CD4-positive, alpha-beta memory T cell (primary cell): ENCODE data around the gene UTS2B. TPM values are rescaled to one million over a fixed set of nuclear protein-coding genes. Genes with fewer than 3 reads are reported as not detected.

Experiments used
- CTCF ChIA-PET: fragments of 350-600 bp; sonication (Branson Sonifier 250); formaldehyde crosslinking; loops from one replicate; lab custom pipeline; 2021; ENCODE audit warnings: inconsistent platforms; ENCODE audit not compliant: partially characterized antibody; lab: Charles Lee
- POLR2A ChIA-PET: fragments of 350-600 bp; sonication (Branson Sonifier 250); formaldehyde crosslinking; loops from one replicate; lab custom pipeline; 2021; ENCODE audit not compliant: partially characterized antibody; lab: Charles Lee
- DNase-seq, 5 donors: peaks; one replicate each; pipeline versions ENCODE4 v3.0.0 to v3.0.0-alpha.2; 2020 to 2022; ENCODE audit warnings: mixed read lengths in 1 of 5
- H3K27ac ChIP-seq: one replicate; pipeline ENCODE4 v1.7.0; 2013; ENCODE audit warnings: low read depth, low read length
- H3K27me3 ChIP-seq: 2 replicates; pipeline ENCODE4 v1.7.0; 2013; ENCODE audit warnings: mild to moderate bottlenecking, low read length, moderate library complexity; ENCODE audit not compliant: insufficient read depth
- H3K36me3 ChIP-seq: 2 replicates; pipeline ENCODE4 v1.7.0; 2013; ENCODE audit warnings: mild to moderate bottlenecking, low read length, moderate library complexity; ENCODE audit not compliant: insufficient read depth
- H3K4me1 ChIP-seq: 2 replicates; pipeline ENCODE4 v1.7.0; 2013; ENCODE audit warnings: mild to moderate bottlenecking, low read length, moderate library complexity; ENCODE audit not compliant: insufficient read depth
- H3K4me3 ChIP-seq, 2 donors: one replicate each; pipeline ENCODE4 v1.7.0; 2013; ENCODE audit warnings: low read length in 2 of 2, mild to moderate bottlenecking in 1 of 2
- H3K9me3 ChIP-seq, 2 donors: one replicate each; pipeline ENCODE4 v1.7.0; 2013; ENCODE audit warnings: low read length in 2 of 2, control low read depth in 1 of 2; ENCODE audit not compliant: control insufficient read depth in 1 of 2
- H3K27ac Mint-ChIP-seq, 7 donors: one replicate each; pipeline ENCODE4 v1.8.0; 2020 to 2021; ENCODE audit warnings: mixed read lengths in 7 of 7, mild to moderate bottlenecking in 6 of 7, inconsistent platforms in 3 of 7, moderate library complexity in 3 of 7
- H3K27me3 Mint-ChIP-seq, 2 donors: one replicate each; pipeline ENCODE4 v1.8.0; 2020 to 2021; ENCODE audit warnings: mixed read lengths in 2 of 2
- H3K36me3 Mint-ChIP-seq, 2 donors: one replicate each; pipeline ENCODE4 v1.8.0; 2020 to 2021; ENCODE audit warnings: mixed read lengths in 2 of 2, inconsistent platforms in 1 of 2, mild to moderate bottlenecking in 1 of 2
- H3K4me1 Mint-ChIP-seq, 4 donors: one replicate each; pipeline ENCODE4 v1.8.0; 2020 to 2021; ENCODE audit warnings: mixed read lengths in 4 of 4, mild to moderate bottlenecking in 1 of 4
- H3K4me3 Mint-ChIP-seq, 8 donors: one replicate each; pipeline ENCODE4 v1.8.0; 2020 to 2021; ENCODE audit warnings: mixed read lengths in 8 of 8, mild to moderate bottlenecking in 7 of 8, moderate library complexity in 6 of 8, inconsistent platforms in 3 of 8
- H3K9me3 Mint-ChIP-seq, 8 donors: one replicate each; pipeline ENCODE4 v1.8.0; 2020 to 2021; ENCODE audit warnings: mixed read lengths in 8 of 8, mild to moderate bottlenecking in 5 of 8, inconsistent platforms in 3 of 8, moderate library complexity in 1 of 8
- intact Hi-C: fragments of 100-400 bp; cut with micrococcal nuclease; formaldehyde crosslinking; loops from one replicate; pipeline ENCODE4 v1.15.1; 2023
- polyA plus RNA-seq, 2 donors: library from polyadenylated mRNA; unstranded; fragments of 300-500 nt; fragmentation: Illumina TruSeq; gene quantifications; one replicate each; pipeline ENCODE4 v1.2.3, GENCODE V29; 2021
- total RNA-seq, 2 experiments: library from RNA; stranded (reverse); gene quantifications; one replicate each; pipeline ENCODE4 v1.2.3, GENCODE V29; 2021

Gene UTS2B
- total and polyA plus RNA-seq, 4 experiments from 2014 or later = not detected

DNA sequence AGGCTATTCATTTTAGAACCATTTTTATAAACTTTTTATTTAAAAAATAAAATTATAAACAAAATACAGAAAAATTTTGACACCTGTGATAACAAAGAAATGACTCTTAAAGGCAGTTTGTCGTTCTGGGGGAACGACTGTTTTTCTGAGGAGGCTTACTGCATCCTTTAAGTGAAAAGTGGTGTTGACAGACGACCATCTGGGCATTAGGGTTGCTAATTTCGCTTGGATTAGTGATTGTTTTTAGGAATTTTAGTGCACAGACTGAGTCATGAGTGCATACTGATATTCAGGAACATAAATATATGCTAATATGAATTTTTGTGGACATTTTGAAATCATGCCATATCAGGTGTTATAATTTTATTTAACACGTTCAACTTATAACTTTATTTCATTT is 102.8 kb downstream of the UTS2B start:
- CTCF ChIA-PET = no interaction called here
- intact Hi-C loops = no loop called here
- Mint-ChIP-seq H3K27ac (no peak overlapping the region), H3K27me3 (no peaks in the 10 kb centered on the region), H3K36me3 (no peaks in the 10 kb centered on the region), H3K9me3 (no peaks in the 10 kb centered on the region), H3K4me3 (no peak overlapping the region), H3K4me1 (no peaks in the 10 kb centered on the region)
- Histone ChIP-seq H3K36me3 (no peaks in the 10 kb centered on the region), H3K4me3 (no peak overlapping the region), H3K27me3 (no peaks in the 10 kb centered on the region), H3K27ac (no peak overlapping the region), H3K4me1 (no peaks in the 10 kb centered on the region), H3K9me3 (no peaks in the 10 kb centered on the region)
- POLR2A ChIA-PET = no interaction called here
- DNase-seq = no peak

DNA sequence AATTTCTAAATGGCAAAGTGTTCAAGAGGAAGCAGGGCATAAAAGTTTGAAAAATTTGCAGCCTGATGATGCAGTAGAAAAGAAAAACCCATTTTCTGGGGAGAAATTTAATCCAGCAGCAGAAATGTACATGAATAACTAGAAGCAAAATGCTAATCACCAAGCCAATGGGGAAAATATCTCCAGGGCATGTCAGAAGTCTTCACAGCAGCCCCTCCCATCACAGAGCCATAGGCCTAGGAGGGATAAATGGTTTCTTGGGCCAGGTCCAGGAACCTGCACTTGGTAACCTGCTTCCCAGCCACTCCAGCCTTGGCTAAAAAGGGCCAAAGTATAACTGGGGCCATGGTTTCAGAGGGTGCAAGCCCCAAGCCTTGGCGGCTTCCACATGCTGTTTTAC is 108.7 kb downstream of the UTS2B start:
- no peaks in the 10 kb centered on the region for H3K27me3 Mint-ChIP-seq
- POLR2A ChIA-PET = no interaction called here

DNA sequence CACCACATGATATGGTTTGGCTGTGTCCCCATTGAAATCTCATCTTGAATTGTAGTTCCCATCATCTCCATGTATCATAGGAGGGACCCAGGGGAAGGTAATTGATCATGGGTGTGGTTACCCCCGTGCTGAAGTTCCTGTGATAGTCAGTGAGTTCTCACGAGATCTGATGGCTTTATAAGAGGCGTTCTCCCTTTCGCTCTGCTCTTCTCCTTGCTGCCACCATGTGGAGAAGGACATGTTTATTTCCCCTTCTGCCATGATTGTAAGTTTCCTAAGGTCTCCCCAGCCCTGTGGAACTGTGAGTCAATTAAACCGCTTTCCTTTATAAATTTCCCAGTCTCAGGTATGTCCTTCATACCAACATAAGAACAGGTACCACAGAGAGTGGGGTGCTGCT is 109.4 kb downstream of the UTS2B start:
- Mint-ChIP-seq H3K9me3 (peaks cover 0 to 2% (median 0%) of the 10 kb centered on the region in 8 donors), H3K4me3 (no peak overlapping the region), H3K4me1 (no peaks in the 10 kb centered on the region), H3K27me3 (no peaks in the 10 kb centered on the region), H3K36me3 (no peaks in the 10 kb centered on the region), H3K27ac (no peak overlapping the region)
- no peaks in the 10 kb centered on the region for H3K27me3 ChIP-seq
- no peak overlapping the region for H3K27ac ChIP-seq
- ChIA-PET CTCF (no interaction called here), POLR2A (no interaction called here)
- H3K9me3 ChIP-seq = no peaks in the 10 kb centered on the region
- no peak overlapping the region for H3K4me3 ChIP-seq
- intact Hi-C loops = no loop called here
- no peaks in the 10 kb centered on the region for H3K36me3 ChIP-seq
- no peak for DNase-seq
- no peaks in the 10 kb centered on the region for H3K4me1 ChIP-seq

More for the DNA sequence above, 108.7 kb downstream of the UTS2B start:
- intact Hi-C loops = no loop called here
- Mint-ChIP-seq H3K4me1 (no peaks in the 10 kb centered on the region), H3K9me3 (peaks cover 0 to 2% (median 0%) of the 10 kb centered on the region in 8 donors), H3K36me3 (no peaks in the 10 kb centered on the region), H3K4me3 (no peak overlapping the region), H3K27ac (no peak overlapping the region)
- CTCF ChIA-PET = no interaction called here
- Histone ChIP-seq H3K27me3 (no peaks in the 10 kb centered on the region), H3K36me3 (no peaks in the 10 kb centered on the region), H3K27ac (no peak overlapping the region), H3K4me1 (no peaks in the 10 kb centered on the region), H3K4me3 (no peak overlapping the region), H3K9me3 (no peaks in the 10 kb centered on the region)
- DNase-seq = no peak

GRCh38 chr3:191217301-191217700 is 113.0 kb downstream of the UTS2B start:
- intact Hi-C loops = no loop called here

More at GRCh38 chr3:191217301-191217700, 113.0 kb downstream of the UTS2B start:
- Mint-ChIP-seq H3K27ac (no peak overlapping the region), H3K9me3 (peaks cover 0 to 5% (median 0%) of the 10 kb centered on the region in 8 donors), H3K4me1 (no peaks in the 10 kb centered on the region), H3K27me3 (no peaks in the 10 kb centered on the region), H3K4me3 (no peak overlapping the region), H3K36me3 (no peaks in the 10 kb centered on the region)
- H3K4me1 ChIP-seq = no peaks in the 10 kb centered on the region
- no peak overlapping the region for H3K4me3 ChIP-seq
- H3K9me3 ChIP-seq = no peaks in the 10 kb centered on the region
- ChIA-PET CTCF (no interaction called here), POLR2A (no interaction called here)
- no peaks in the 10 kb centered on the region for H3K36me3 ChIP-seq
- H3K27me3 ChIP-seq = no peaks in the 10 kb centered on the region
- DNase-seq = no peak
- no peak overlapping the region for H3K27ac ChIP-seq

Other genes starting within 250 kb of the UTS2B start
- gene OSTN, start 131.3 kb downstream of the UTS2B start, total RNA-seq = not detected
- gene OSTN, start 131.3 kb downstream of the UTS2B start, polyA plus RNA-seq = not detected
- gene CCDC50, start 1.1 kb downstream of the UTS2B start, total RNA-seq = 1 to 10 TPM; 6.3 to 8.1 TPM
- 10 to 100 TPM in 1 of 2 donors, 1 to 10 TPM in 1; 3.8 to 10.1 TPM for gene CCDC50, start 1.1 kb downstream of the UTS2B start, polyA plus RNA-seq
- gene PYDC2, start 130.6 kb upstream of the UTS2B start, total RNA-seq = not detected
- not detected for gene PYDC2, start 130.6 kb upstream of the UTS2B start, polyA plus RNA-seq